NCI-H2171 treated with DMSO at 0.1 percent for 48 hours (cell line): Measurements from ENCODE around the gene MYO16.
"Not testable (repeated sequence)": the region's sequence is repeated elsewhere in the genome, so short reads cannot be mapped to it uniquely, and the experiment has no call there.

Experiments
- DNase-seq: peaks from one replicate; lab custom pipeline; 2025; lab: John Stamatoyannopoulos, UW

MYO16 gene

GRCh38 chr13:108981407-108981806 is 352.0 kb downstream of the MYO16 start:
- DNase-seq: no peak

- DNase-seq: no peak
These were observed 353.9 kb downstream of the MYO16 start for GRCh38 chr13:108983273-108983672.

GRCh38 chr13:108984251-108984920 is 355.0 kb downstream of the MYO16 start:
- DNase-seq: no peak

- no peak for DNase-seq
These were observed 355.8 kb downstream of the MYO16 start for GRCh38 chr13:108985166-108985565.

- no peak for DNase-seq
These were observed 358.1 kb downstream of the MYO16 start for GRCh38 chr13:108987517-108987916.

GRCh38 chr13:108987944-108988343 is 358.5 kb downstream of the MYO16 start:
- DNase-seq: no peak

GRCh38 chr13:108991416-108991815 is 362.0 kb downstream of the MYO16 start:
- not testable (repeated sequence) for DNase-seq

- no peak for DNase-seq
These were observed 363.9 kb downstream of the MYO16 start for GRCh38 chr13:108993346-108993745.

- no peak for DNase-seq
These were observed 367.0 kb downstream of the MYO16 start for GRCh38 chr13:108996430-108996829.

GRCh38 chr13:109000207-109000606 is 370.8 kb downstream of the MYO16 start:
- DNase-seq: no peak

GRCh38 chr13:109002934-109003333 is 373.5 kb downstream of the MYO16 start:
- DNase-seq: no peak

GRCh38 chr13:109007946-109008345 is 378.5 kb downstream of the MYO16 start:
- DNase-seq: no peak

GRCh38 chr13:109009756-109010155 is 380.3 kb downstream of the MYO16 start:
- no peak for DNase-seq

- DNase-seq: no peak
These were observed 381.5 kb downstream of the MYO16 start for GRCh38 chr13:109010912-109011311.

- DNase-seq: no peak
These were observed 382.7 kb downstream of the MYO16 start for GRCh38 chr13:109012115-109012514.

- no peak for DNase-seq
These were observed 392.1 kb downstream of the MYO16 start for GRCh38 chr13:109021558-109021957.

GRCh38 chr13:109024611-109025010 is 395.2 kb downstream of the MYO16 start:
- DNase-seq: no peak

GRCh38 chr13:109026266-109026665 is 396.9 kb downstream of the MYO16 start:
- DNase-seq: no peak

- DNase-seq: no peak
These were observed 399.2 kb downstream of the MYO16 start for GRCh38 chr13:109028624-109029023.

GRCh38 chr13:109033090-109033489 is 403.7 kb downstream of the MYO16 start:
- DNase-seq: no peak

- no peak for DNase-seq
These were observed 406.8 kb downstream of the MYO16 start for GRCh38 chr13:109036078-109036780.

- no peak for DNase-seq
These were observed 414.2 kb downstream of the MYO16 start for GRCh38 chr13:109043636-109044035.

GRCh38 chr13:109055850-109056249 is 426.4 kb downstream of the MYO16 start:
- DNase-seq: no peak

- no peak for DNase-seq
These were observed 428.7 kb downstream of the MYO16 start for GRCh38 chr13:109058087-109058486.
